DLD1 (cell line): Measurements from ENCODE around the gene C1QA.

ENCODE experiments used
- in situ Hi-C: cut with HindIII; loops from 2 replicates; pipeline ENCODE4 v1.10.0; 2017; ENCODE audit warnings: low sequenced_read_pairs

Gene C1QA, protein sequence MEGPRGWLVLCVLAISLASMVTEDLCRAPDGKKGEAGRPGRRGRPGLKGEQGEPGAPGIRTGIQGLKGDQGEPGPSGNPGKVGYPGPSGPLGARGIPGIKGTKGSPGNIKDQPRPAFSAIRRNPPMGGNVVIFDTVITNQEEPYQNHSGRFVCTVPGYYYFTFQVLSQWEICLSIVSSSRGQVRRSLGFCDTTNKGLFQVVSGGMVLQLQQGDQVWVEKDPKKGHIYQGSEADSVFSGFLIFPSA

DNA sequence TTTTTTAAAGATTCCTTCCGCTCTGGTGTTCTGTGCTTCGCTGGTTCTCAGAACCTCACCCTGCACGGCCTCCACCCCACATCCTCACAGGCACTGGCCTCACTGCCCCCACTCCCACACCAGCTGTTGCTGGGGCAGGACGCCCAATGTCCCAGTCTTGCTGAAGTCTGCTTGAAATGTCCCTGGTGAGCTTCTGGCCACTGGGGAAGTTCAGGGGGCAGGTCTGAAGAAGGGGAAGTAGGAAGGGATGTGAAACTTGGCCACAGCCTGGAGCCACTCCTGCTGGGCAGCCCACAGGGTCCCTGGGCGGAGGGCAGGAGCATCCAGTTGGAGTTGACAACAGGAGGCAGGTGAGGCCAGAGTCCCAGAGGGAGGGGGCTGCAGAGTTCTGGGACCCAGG is at the start of gene C1QA:
TSS of gene C1QA (plus strand) at position 276 of the 400 bp plus-strand sequence. CDS start 989 bp downstream, outside the sequence.
- in situ Hi-C loops: no loop called here

DNA sequence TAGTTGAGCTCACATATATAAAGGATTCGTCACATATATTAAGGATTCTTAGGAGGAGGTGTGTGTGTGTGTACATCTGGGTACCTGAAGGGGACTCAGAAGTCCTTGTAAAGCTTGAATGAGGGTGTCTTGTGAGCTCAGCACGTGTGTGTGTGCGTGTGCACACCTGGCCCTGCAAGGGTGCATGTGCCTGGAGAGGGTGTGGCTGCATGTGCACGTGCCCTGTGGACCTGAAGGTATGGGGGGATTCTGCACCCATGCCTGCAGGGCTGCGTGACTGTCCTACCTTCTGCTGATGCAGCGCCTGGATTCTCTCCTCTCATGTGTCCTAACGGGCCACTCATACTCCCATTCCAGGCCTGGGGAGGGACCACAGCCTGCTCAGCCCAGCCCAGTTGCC is 49.2 kb upstream of the C1QA start:
- in situ Hi-C loops: loop anchor here (5.0 kb wide), 1 partner anchor 75 kb away; no protein-coding TSS in a partner anchor

DNA sequence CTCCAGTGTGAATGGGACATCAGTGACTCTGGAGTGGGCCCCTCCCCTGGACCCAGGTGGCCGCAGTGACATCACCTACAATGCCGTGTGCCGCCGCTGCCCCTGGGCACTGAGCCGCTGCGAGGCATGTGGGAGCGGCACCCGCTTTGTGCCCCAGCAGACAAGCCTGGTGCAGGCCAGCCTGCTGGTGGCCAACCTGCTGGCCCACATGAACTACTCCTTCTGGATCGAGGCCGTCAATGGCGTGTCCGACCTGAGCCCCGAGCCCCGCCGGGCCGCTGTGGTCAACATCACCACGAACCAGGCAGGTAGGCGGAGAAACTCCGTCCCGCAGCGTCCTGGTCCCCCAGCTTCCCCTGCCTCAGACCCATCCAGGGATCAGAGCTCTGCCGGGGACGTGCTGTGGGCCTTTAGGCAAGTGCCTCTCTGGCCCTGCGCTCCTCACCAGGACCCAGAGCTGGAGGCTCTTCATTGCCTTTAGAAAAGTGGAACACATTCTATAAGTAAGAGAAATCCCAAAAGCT is 47.5 kb upstream of the C1QA start:
- in situ Hi-C loops: loop anchor here (5.0 kb wide), 1 partner anchor 77 kb away; no protein-coding TSS in a partner anchor

DNA sequence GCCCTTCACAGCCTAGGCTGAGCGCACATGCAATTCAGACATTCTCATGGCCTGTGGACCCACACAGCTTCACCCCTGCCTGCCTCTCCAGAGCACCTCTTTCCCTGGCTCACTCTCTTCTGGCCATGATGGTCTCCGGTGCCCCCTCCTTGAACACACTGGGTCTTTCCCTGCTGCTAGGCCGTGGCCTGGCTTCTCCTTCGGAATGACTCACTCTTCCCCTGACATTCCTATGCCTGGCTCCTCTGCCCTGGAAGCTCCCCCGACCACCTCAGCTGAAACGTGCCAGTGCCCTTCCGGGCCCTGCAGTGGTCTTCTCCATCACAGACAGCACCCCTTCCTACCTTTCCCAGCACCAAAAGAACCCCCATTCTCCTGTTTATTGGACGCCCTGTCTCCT is 44.9 kb upstream of the C1QA start:
- in situ Hi-C loops: no loop called here

DNA sequence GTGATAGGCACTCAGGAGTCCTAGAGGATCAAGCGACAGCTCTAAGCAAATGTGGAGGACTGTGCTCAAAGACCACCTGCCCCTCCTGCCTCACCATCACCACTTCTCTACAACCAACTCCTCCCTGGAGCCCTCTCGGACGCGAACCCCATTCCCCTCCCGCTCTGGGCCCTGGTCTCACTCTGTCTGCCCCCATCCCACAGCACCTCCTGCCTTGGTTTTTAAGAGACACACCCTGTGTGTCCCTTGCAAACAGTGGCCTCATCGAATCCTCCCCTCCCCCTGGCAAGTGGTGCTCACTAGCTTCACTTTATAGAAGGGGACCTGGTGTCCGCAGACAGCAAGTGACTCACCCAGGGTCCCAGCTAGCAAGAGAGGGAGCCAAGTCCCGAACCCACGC is 44.4 kb upstream of the C1QA start:
- in situ Hi-C loops: no loop called here

DNA sequence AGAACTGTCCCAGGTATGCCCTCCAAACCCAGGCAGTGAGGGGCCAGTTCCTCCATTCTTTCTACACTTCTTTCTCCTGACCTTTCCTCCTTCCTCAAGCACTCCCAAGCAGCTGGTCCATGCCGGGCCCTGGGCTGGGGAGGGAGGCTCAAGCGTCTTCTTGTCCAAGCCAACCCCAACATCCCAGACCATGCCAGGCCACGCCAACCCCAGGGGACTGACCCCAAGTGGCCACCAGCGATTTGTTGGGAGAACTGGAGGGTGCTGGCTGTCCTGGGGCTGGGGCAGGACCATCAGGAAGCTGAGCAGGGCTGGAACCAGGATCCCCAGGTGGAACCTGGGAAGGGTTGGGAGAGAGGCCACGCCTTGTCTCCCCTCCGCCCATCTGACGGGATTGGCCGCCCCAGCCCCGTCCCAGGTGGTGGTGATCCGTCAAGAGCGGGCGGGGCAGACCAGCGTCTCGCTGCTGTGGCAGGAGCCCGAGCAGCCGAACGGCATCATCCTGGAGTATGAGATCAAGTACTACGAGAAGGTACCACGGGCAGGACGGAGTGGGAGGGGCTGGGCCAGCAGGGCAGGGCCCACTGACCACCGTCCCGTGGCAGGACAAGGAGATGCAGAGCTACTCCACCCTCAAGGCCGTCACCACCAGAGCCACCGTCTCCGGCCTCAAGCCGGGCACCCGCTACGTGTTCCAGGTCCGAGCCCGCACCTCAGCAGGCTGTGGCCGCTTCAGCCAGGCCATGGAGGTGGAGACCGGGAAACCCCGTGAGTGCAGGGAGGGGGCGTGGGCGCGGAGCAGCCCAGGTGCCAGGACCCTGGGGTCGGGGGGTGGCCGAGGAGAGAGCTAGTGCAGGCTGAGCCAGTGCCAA is 43.3 kb upstream of the C1QA start:
- in situ Hi-C loops: no loop called here

DNA sequence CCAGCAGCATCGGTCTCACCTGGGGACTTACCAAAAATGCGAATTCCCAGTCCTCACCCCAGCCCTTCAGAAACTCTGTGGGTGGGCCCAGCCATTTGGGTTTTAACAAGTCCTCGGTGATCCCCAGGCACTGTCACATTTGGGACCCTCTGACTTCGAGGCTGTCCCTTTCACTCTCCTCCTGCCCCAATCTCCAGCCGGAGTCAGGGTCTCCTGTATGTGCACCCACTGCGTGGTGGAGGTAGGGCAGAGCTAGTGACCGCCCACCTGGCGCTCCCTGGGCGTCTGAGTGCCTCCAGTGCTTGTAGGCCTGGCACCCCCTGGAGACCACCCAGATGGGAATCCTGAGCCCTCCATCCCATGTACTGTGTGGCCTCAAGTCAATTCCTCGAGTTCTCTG is 42.0 kb upstream of the C1QA start:
- in situ Hi-C loops: no loop called here

DNA sequence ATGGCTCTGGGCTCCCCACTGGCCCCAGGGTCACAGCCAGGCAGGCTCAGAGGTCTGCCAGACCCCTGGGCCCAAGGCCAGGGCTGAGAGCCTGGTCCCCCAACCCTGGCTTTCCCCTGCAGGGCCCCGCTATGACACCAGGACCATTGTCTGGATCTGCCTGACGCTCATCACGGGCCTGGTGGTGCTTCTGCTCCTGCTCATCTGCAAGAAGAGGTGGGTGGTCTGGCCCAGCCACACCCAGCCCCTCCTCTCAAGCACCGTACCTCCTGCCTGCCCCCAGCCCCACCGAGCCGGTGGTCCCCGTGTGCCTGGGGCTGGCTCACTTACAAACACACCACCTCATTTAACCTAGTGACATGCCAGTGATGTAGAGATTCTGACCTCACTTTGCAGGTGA is 41.3 kb upstream of the C1QA start:
- in situ Hi-C loops: no loop called here

DNA sequence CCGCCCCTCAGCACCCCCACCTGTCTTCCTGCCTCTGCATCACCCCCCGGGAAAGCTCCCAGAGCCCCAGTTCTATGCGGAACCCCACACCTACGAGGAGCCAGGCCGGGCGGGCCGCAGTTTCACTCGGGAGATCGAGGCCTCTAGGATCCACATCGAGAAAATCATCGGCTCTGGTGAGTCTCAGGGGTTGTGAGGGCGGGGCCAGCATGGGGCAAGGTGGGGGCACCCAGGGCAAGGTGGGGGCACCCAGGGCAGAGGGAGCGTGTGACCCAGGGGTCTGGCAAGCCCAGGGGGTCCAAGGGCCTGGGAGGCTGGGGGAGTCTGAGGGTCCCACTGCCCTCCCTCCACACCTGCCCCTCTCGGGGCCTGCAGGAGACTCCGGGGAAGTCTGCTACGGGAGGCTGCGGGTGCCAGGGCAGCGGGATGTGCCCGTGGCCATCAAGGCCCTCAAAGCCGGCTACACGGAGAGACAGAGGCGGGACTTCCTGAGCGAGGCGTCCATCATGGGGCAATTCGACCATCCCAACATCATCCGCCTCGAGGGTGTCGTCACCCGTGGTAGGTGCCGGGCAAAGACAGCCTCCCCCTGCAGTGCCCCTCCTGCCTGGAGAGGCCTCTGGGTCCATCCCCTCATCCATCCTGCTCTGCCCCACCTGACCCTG is 39.0 kb upstream of the C1QA start:
- in situ Hi-C loops: no loop called here

DNA sequence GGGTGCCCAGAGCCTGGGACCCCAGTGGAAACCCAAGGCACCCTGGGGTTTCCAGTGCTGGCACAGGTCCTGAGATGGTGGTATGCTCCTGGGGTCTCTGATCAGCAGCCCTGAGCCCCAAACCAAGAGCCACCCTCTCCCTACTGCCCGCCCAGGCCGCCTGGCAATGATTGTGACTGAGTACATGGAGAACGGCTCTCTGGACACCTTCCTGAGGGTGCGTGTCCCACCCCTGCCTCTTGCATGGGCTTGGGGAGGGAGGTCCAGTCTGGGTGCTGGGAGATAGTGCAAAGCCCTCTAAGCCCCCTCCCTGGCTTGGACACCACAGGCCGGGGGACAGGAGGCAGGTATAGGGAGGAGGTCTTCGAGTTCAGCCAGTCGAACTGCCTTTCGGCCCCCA is 38.4 kb upstream of the C1QA start:
- in situ Hi-C loops: no loop called here

DNA sequence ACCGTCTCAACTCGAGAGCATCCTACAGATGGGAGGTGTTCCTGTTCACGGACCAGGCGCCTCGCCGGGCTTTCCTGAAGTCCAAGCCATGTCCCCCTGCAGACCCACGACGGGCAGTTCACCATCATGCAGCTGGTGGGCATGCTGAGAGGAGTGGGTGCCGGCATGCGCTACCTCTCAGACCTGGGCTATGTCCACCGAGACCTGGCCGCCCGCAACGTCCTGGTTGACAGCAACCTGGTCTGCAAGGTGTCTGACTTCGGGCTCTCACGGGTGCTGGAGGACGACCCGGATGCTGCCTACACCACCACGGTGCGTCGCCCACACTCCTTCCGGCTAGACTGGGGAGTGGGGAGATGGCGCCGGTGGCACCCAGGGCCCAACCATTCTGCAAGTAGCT is 37.7 kb upstream of the C1QA start:
- in situ Hi-C loops: no loop called here

DNA sequence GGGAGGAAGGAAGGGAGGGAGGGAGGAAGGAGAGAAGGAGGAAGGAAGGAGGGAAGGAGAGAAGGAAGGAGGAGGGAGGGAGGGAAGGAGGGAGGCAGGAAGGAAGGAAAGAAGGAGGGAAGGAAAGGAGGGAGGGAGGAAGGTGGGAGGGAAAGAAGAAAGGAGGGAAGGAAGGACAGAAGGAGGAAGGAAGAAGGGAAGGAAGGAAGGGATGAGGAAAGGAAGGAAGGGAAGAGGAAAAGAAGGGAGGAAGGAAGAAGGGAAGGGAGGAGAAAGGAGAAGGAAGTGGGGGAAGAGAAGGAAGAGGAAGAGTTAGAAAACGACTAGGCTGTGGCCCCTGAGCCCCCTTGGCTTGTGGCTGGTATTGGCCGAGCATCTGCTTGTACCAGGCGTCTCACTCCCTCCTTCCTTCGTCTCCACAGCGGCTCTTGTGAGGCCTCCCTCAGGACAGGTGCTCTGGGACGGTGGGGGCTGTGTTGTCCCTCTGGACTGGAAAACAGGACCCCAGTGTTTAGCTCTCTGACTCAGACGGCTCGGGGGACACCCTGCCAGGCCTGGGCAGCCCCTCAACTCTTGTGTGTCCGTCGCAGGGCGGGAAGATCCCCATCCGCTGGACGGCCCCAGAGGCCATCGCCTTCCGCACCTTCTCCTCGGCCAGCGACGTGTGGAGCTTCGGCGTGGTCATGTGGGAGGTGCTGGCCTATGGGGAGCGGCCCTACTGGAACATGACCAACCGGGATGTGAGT is 36.2 kb upstream of the C1QA start:
- in situ Hi-C loops: no loop called here

DNA sequence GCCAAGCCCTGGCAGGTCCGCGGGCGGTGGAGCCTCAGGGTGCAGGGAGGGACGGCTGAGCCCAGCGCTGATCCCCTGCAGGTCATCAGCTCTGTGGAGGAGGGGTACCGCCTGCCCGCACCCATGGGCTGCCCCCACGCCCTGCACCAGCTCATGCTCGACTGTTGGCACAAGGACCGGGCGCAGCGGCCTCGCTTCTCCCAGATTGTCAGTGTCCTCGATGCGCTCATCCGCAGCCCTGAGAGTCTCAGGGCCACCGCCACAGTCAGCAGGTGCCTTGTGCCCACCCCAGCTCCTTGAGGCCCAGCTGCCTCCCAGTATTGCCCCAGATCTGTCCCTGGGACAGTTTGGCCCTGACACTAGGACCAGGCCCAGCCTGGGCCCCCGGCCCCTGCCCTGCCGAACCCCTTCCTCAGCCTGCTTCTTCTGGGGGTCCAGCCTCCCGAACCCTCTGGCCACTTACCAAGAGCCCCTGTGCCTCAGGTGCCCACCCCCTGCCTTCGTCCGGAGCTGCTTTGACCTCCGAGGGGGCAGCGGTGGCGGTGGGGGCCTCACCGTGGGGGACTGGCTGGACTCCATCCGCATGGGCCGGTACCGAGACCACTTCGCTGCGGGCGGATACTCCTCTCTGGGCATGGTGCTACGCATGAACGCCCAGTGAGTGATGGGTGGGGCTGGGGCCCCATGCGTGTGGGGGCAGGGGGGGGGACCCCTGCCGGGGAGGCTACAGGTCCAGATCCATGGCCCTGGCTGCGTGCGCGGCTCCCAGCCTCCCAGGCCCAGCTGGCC is 35.4 kb upstream of the C1QA start:
- in situ Hi-C loops: no loop called here

DNA sequence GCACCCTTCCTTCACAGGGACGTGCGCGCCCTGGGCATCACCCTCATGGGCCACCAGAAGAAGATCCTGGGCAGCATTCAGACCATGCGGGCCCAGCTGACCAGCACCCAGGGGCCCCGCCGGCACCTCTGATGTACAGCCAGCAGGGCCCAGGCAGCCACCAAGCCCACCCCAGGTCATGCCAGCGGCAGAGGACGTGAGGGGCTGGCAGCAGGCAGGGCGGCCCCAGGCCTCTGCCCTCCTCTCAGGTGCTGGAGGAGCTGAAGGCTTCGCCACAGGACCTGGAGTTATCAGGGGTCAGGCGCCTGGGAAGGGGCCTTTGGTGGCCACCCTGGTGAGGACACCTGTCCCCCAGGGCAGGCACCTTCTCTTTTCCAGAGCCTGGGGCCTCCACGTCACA is 34.8 kb upstream of the C1QA start:
- in situ Hi-C loops: no loop called here

DNA sequence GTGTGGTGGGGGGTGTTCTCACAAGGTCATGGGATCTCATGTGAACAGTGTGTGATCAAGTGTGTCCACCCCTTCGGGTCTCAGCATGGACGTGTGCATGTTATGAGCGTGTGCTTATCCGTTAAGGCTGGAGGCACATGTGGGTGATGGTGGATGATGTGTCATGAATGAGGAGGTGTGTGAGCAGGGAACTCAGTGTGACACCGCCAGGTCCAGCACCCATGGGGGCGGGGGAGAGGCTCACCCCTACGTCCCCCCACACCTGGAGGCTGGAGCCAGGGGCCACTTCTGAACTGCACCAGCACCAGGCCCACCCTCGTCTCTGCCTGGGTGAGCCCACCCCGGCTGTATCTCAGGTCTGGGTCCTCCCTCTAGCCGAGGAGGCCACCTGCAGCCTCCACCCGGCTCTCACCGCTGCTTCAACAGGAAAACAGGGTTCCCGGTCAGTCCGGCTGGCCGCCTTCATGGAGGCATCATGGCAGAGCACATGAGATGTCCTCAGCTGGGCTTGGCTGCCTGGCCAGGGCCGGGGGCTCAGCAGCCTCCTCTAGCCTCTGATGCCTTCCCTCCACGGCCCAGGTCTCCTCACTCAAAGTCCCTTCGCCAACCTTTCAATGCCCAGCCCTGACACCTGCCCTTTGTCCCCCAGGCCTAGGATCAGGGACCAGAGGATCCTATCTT is 34.2 kb upstream of the C1QA start:
- in situ Hi-C loops: no loop called here

DNA sequence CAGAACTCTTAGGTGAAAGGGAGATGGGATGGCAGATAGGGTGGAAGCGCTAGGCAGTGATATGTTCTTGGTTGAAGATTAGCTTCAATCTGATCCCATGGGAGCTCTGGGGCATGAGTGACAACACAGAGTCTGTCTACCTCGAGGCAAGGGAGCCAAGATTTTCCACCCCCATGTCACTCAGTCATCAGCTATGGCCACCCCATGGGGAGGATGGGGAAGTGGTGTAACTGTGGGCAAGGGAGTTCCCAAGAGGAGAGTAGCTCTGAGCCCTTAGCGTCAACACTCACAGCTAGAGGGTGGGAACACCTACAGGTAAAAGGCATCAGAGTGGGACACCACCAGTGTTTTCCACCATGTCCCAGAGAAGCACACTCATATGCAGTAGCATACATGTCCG is 30.3 kb upstream of the C1QA start:
- in situ Hi-C loops: no loop called here

DNA sequence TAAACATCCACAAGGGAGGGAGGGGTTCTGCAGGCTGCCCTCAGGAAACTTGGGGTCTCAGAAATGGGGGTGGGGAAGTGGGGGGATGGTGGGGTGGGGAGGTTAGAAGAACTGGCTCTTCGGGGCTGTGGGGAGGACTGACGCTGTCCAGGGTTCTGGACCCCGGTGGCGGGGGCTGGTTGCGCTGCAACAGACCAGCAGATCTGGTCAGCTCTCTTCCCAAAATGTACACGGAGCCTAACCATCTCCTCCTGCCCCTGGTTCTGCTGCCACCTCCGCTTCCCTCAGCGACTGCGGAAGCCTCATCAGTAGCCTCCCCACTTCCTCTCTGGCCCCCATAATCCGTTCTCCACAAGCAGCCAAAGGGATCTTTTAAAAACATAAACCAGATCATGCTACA is 29.3 kb upstream of the C1QA start:
- in situ Hi-C loops: no loop called here

DNA sequence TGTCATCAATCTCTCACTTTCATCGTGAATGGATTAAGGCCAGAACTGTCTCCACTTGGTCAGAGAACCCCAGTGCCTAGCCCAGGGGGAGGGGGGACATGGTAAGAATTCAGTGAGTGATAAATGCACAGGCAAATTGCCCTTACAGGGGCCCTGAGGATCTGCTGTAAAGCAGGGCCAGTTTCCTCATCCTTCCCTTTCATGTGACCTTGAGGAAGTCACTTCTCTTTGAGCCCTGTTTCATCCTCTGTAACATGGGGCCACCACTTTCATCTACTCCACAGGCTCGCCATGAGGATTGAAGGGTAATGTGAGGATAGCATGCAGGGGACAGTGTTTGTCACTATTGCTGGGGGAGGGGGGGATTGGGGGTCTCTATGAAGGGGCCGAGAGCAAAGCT is 28.1 kb upstream of the C1QA start:
- in situ Hi-C loops: no loop called here

DNA sequence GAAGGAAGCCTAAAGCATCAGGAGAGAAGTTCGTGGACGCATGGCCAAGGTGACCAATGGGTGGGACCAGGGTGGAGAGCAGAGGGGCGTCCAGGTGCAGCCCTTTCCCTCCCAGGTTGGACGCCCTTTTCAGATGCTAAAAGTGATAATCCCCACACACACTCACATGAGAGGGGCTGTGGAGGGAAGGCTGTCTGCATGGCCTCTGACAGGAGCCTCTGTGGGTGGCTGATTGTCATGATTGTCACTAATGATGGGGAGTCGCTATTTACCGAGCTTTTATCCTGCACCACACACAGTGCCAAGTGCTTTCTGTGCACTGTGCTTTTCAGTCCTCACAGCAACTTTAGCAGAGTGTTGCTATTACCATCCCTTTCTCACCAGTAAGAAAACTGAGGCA is 27.1 kb upstream of the C1QA start:
- in situ Hi-C loops: no loop called here
